Upper lobe of left lung (tissue), 6 donors: Measurements from ENCODE around the gene TSHZ2. TPM values are rescaled to one million over a fixed set of nuclear protein-coding genes. Genes with fewer than 3 reads are reported as not detected.
"Not testable (repeated sequence)": the region's sequence is repeated elsewhere in the genome, so short reads cannot be mapped to it uniquely, and the experiment has no call there.

Experiments
- ATAC-seq, 2 donors: fragments of 200-7000 bp; cut with Tn5 transposase; one replicate each; pipeline ENCODE4 v1.9.1; 2022; ENCODE audit warnings: mild to moderate bottlenecking in 2 of 2, moderate library complexity in 2 of 2; ENCODE audit not compliant: low FRiP score in 2 of 2
- DNase-seq, 2 donors: peaks; one replicate each; pipeline ENCODE4 v3.0.0-alpha.2; 2019 to 2020
- H3K27ac ChIP-seq, 4 donors: fragments of 200-600 bp; sonication (generic); one replicate each; pipeline ENCODE4 v1.5.1; 2016 to 2019
- H3K27me3 ChIP-seq, 4 donors: fragments of 200-600 bp; sonication (generic); one replicate each; pipeline ENCODE4 v1.5.1; 2017 to 2019
- H3K36me3 ChIP-seq, 4 donors: fragments of 200-600 bp; sonication (generic); one replicate each; pipeline ENCODE4 v1.5.1; 2016 to 2019
- H3K4me1 ChIP-seq, 4 donors: fragments of 200-600 bp; sonication (generic); one replicate each; pipeline ENCODE4 v1.5.1; 2018 to 2019
- H3K4me3 ChIP-seq, 4 donors: fragments of 200-600 bp; sonication (generic); one replicate each; pipeline ENCODE4 v1.5.1; 2017 to 2019; ENCODE audit warnings: mild to moderate bottlenecking in 2 of 4, moderate library complexity in 1 of 4
- H3K9me3 ChIP-seq, 4 donors: fragments of 200-600 bp; sonication (generic); one replicate each; pipeline ENCODE4 v1.5.1; 2018 to 2019
- CTCF ChIP-seq, 6 experiments: fragments of 450-650 bp in 4 of 6; fragments of 200-600 bp in 2 of 6; sonication (generic) in 2 of 6; IDR thresholded peaks; one replicate each; pipeline ENCODE4 v1.5.1; 2016 to 2019; ENCODE audit warnings: antibody characterized with exemption in 6 of 6
- EP300 ChIP-seq, 4 donors: sonication (generic); formaldehyde crosslinking; IDR thresholded peaks; one replicate each; pipeline ENCODE4 v1.5.1; 2017; ENCODE audit warnings: antibody characterized with exemption in 4 of 4, control low read depth in 2 of 4
- POLR2A ChIP-seq, 4 donors: fragments of 450-650 bp; IDR thresholded peaks; one replicate each; pipeline ENCODE4 v1.5.1; 2016 to 2017; ENCODE audit warnings: antibody characterized with exemption in 4 of 4, mild to moderate bottlenecking in 2 of 4
- POLR2AphosphoS5 ChIP-seq, 2 donors: sonication (generic); formaldehyde crosslinking; IDR thresholded peaks; one replicate each; pipeline ENCODE4 v1.5.1; 2017; ENCODE audit warnings: antibody characterized with exemption in 2 of 2
- WGBS, 2 donors: methylation state at CpG; one replicate each; pipeline ENCODE4 v1.1.5; 2017 to 2018; 5-methylcytosine and 5-hydroxymethylcytosine counted together
- total RNA-seq, 6 donors: library from RNA; depleted of rRNA in 4 of 6; stranded (reverse); fragments of >200 nt in 4 of 6; gene quantifications; one replicate each; pipeline versions ENCODE4 v1.1.0 to v1.2.1, GENCODE V29; 2016 to 2021
- donor health status: DM: no; HTN: no; CAD: no; lungs with moderate emphysema.
- donor health status: DM: no; HTN: yes; CAD: no; lungs with severe emphysema.

Gene TSHZ2
- total RNA-seq, 6 donors from 2014 or later = 1.8 to 10.0 (median 3.2) TPM

- Histone ChIP-seq H3K36me3 (no peaks in the 10 kb centered on the region), H3K9me3 (no peaks in the 10 kb centered on the region), H3K27me3 (no peaks in the 10 kb centered on the region), H3K4me1 (peaks cover 0 to 12% (median 7%) of the 10 kb centered on the region in 4 donors), H3K27ac (no peak overlapping the region), H3K4me3 (no peak overlapping the region)
- no peak for TF ChIP-seq POLR2AphosphoS5 (IDR thresholded peaks at IDR 0.05)
- TF ChIP-seq CTCF (IDR thresholded peaks at IDR 0.05) = no peak
- no peak for TF ChIP-seq EP300 (IDR thresholded peaks at IDR 0.05)
- no peak for TF ChIP-seq POLR2A (IDR thresholded peaks at IDR 0.05)
- DNase-seq = no peak
- no peak for ATAC-seq
- 81 to 87% methylated on average over 3 of the region's 3 CpGs for WGBS, 2 donors
These were observed 439.0 kb downstream of the TSHZ2 start for GRCh38 chr20:53411129-53411528.

GRCh38 chr20:53411891-53412290 is 439.7 kb downstream of the TSHZ2 start:
- no peak for DNase-seq
- 86 to 90% methylated on average over 4 of the region's 4 CpGs for WGBS, 2 donors
- Histone ChIP-seq H3K36me3 (no peaks in the 10 kb centered on the region), H3K4me3 (no peak overlapping the region), H3K9me3 (no peaks in the 10 kb centered on the region), H3K4me1 (peaks cover 0 to 12% (median 7%) of the 10 kb centered on the region in 4 donors), H3K27me3 (no peaks in the 10 kb centered on the region), H3K27ac (no peak overlapping the region)
- ATAC-seq = no peak
- TF ChIP-seq CTCF (IDR thresholded peaks at IDR 0.05) (no peak), POLR2A (IDR thresholded peaks at IDR 0.05) (no peak), EP300 (IDR thresholded peaks at IDR 0.05) (no peak), POLR2AphosphoS5 (IDR thresholded peaks at IDR 0.05) (no peak)

- Histone ChIP-seq H3K4me3 (no peak overlapping the region), H3K9me3 (no peaks in the 10 kb centered on the region), H3K27ac (no peak overlapping the region), H3K4me1 (peaks cover 0 to 10% (median 7%) of the 10 kb centered on the region in 4 donors), H3K36me3 (no peaks in the 10 kb centered on the region), H3K27me3 (no peaks in the 10 kb centered on the region)
- TF ChIP-seq CTCF (IDR thresholded peaks at IDR 0.05) = no peak
- no peak for TF ChIP-seq POLR2AphosphoS5 (IDR thresholded peaks at IDR 0.05)
- no peak for TF ChIP-seq POLR2A (IDR thresholded peaks at IDR 0.05)
- no peak for TF ChIP-seq EP300 (IDR thresholded peaks at IDR 0.05)
- no peak for ATAC-seq
- 78 to 84% methylated on average over 12 to 13 of the region's 13 CpGs for WGBS, 2 donors
- no peak for DNase-seq
These were observed 440.5 kb downstream of the TSHZ2 start for GRCh38 chr20:53412577-53413185.

- no peaks in the 10 kb centered on the region for H3K36me3 ChIP-seq
- H3K4me3 ChIP-seq = no peak overlapping the region
- ATAC-seq (no peak), DNase-seq (peak; percentile 36 to 42)
- TF ChIP-seq POLR2AphosphoS5 (IDR thresholded peaks at IDR 0.05) = no peak
- TF ChIP-seq CTCF (IDR thresholded peaks at IDR 0.05) = peak in 5 of 6 experiments; percentile 15 to 48 (median 41)
- peaks cover 0 to 6% (median 5%) of the 10 kb centered on the region in 4 donors for H3K4me1 ChIP-seq
- no peaks in the 10 kb centered on the region for H3K9me3 ChIP-seq
- H3K27me3 ChIP-seq = no peaks in the 10 kb centered on the region
- WGBS, 2 donors = 47 to 56% methylated on average over 6 to 15 of the region's 15 CpGs
- H3K27ac ChIP-seq = no peak overlapping the region
These were observed 441.1 kb downstream of the TSHZ2 start for GRCh38 chr20:53413186-53413631.

- H3K36me3 ChIP-seq, H3K9me3 ChIP-seq, H3K27me3 ChIP-seq, H3K27ac ChIP-seq, DNase-seq, ATAC-seq, H3K4me3 ChIP-seq, H3K4me1 ChIP-seq: not testable (repeated sequence)
- 67 to 79% methylated on average over 1 of the region's 1 CpG for WGBS, 2 donors
These were observed 441.7 kb downstream of the TSHZ2 start for GRCh38 chr20:53413845-53414244.
